K562 (cell line): ENCODE measurements around the gene TRIO. TPM values are rescaled to one million over a fixed set of nuclear protein-coding genes. Genes with fewer than 3 reads are reported as not detected.

ENCODE experiments used
- ATAC-seq: fragments of 200-7000 bp; cut with Tn5 transposase; 3 replicates; pipeline ENCODE4 v1.9.1; 2020; ENCODE audit warnings: moderate library complexity
- BruUV-seq: library from RNA; stranded (reverse); fragments of 400-500 nt; replicated peaks from 2 replicates; lab custom pipeline; 2021; lab: Mats Ljungman, UMichigan
- CTCF ChIA-PET: fragments of 300-600 bp; formaldehyde crosslinking; extraction: SDS; loops from one replicate; lab custom pipeline; 2021; ENCODE audit warnings: low intra/inter-chr PET ratio; lab: Yijun Ruan, JAX
- POLR2A ChIA-PET: fragments of 300-600, 350-650 bp; sonication (Branson Sonifier 250); formaldehyde crosslinking; extraction: SDS; loops from one replicate; lab custom pipeline; 2021; ENCODE audit warnings: antibody characterized with exemption, inconsistent platforms; lab: Yijun Ruan, JAX
- DNase-seq, 4 experiments: peaks; one replicate each; pipeline versions ENCODE4 v3.0.0 to v3.0.0-alpha.2; 2011 to 2018; ENCODE audit warnings: low spot score in 3 of 4, mixed read lengths in 3 of 4; ENCODE audit errors: extremely low read depth in 1 of 4
- FAIRE-seq: peaks from 2 replicates; lab custom pipeline; 2011; peaks lifted over from hg19 to GRCh38; lab: Jason Lieb, UNC
- H2AFZ ChIP-seq: 2 replicates; pipeline ENCODE4 v1.6.0; 2011; ENCODE audit warnings: low read depth, low read length, control low read depth, inconsistent platforms
- H3K27ac ChIP-seq: fragments of 200-600 bp; 3 replicates; pipeline ENCODE4 v1.8.0; 2011; ENCODE audit warnings: low read depth, mild to moderate bottlenecking, control low read depth, inconsistent platforms, low read length, moderate library complexity, mixed read lengths; ENCODE audit errors: extremely low read depth
- H3K27me3 ChIP-seq, 2 experiments: fragments of 300-600 bp in 1 of 2; 2 replicates in 1 of 2; 3 replicates in 1 of 2; pipeline versions ENCODE4 v1.6.0 to v1.8.0; 2011; ENCODE audit warnings: inconsistent platforms in 2 of 2, low read length in 2 of 2, mild to moderate bottlenecking in 1 of 2, mixed read lengths in 1 of 2, moderate library complexity in 1 of 2; ENCODE audit not compliant: control insufficient read depth in 2 of 2, insufficient read depth in 2 of 2
- H3K36me3 ChIP-seq: fragments of 300-600 bp; 3 replicates; pipeline ENCODE4 v1.8.0; 2011; ENCODE audit warnings: mild to moderate bottlenecking, low read length, inconsistent platforms; ENCODE audit not compliant: control insufficient read depth, insufficient read depth
- H3K4me1 ChIP-seq, 2 experiments: fragments of 200-600 bp in 1 of 2; replicated peaks in 1 of 2; 2 replicates in 1 of 2; 3 replicates in 1 of 2; pipeline versions ENCODE4 v1.5.1 to v1.8.0; 2011; ENCODE audit warnings: inconsistent platforms in 2 of 2, low read length in 2 of 2, mild to moderate bottlenecking in 1 of 2, mixed read lengths in 1 of 2, moderate library complexity in 1 of 2; ENCODE audit not compliant: control insufficient read depth in 2 of 2, insufficient read depth in 2 of 2
- H3K4me2 ChIP-seq: 2 replicates; pipeline ENCODE4 v1.6.1; 2011; ENCODE audit warnings: low read length, control low read depth, inconsistent platforms, mixed read lengths; ENCODE audit not compliant: insufficient read depth
- H3K4me3 ChIP-seq: fragments of 200-600 bp; sonication (generic), shearing (Covaris generic); 2 replicates; pipeline ENCODE4 v1.5.1; 2016; ENCODE audit warnings: control low read depth, inconsistent platforms
- H3K79me2 ChIP-seq: fragments of 200-600 bp; 3 replicates; pipeline ENCODE4 v1.8.0; 2011; ENCODE audit warnings: low read length, inconsistent platforms; ENCODE audit not compliant: control insufficient read depth, insufficient read depth
- H3K9ac ChIP-seq, 2 experiments: 2 replicates each; pipeline versions ENCODE4 v1.6.0 to v1.6.1; 2011; ENCODE audit warnings: low read depth in 2 of 2, low read length in 2 of 2, control low read depth in 1 of 2, inconsistent platforms in 1 of 2, mild to moderate bottlenecking in 1 of 2, mixed read lengths in 1 of 2; ENCODE audit not compliant: insufficient read depth in 1 of 2
- H3K9me1 ChIP-seq: one replicate; pipeline ENCODE4 v1.6.0; 2011; ENCODE audit warnings: inconsistent platforms, mild to moderate bottlenecking, low read length, moderate library complexity; ENCODE audit not compliant: control insufficient read depth, insufficient read depth
- H3K9me3 ChIP-seq: replicated peaks from 2 replicates; pipeline ENCODE4 v1.5.1; 2011; ENCODE audit warnings: low read depth, low read length, inconsistent platforms; ENCODE audit not compliant: control insufficient read depth, insufficient read depth
- H4K20me1 ChIP-seq: replicated peaks from 2 replicates; pipeline ENCODE4 v1.6.1; 2011; ENCODE audit warnings: low read length, inconsistent platforms, mixed read lengths; ENCODE audit not compliant: control insufficient read depth, insufficient read depth
- ARID2 ChIP-seq: fragments of 450-650 bp; IDR thresholded peaks from 2 replicates; pipeline ENCODE4 v1.6.1; 2017; ENCODE audit warnings: antibody characterized with exemption, mild to moderate bottlenecking
- ATF3 ChIP-seq, 2 experiments: fragments of 450-650 bp in 1 of 2; sonication (generic) in 1 of 2; formaldehyde crosslinking in 1 of 2; IDR thresholded peaks in 1 of 2; conservative IDR thresholded peaks in 1 of 2; 2 replicates each; pipeline versions ENCODE4 v1.6.1 to v1.8.1; 2016 to 2023; ENCODE audit warnings: mild to moderate bottlenecking in 2 of 2, moderate library complexity in 2 of 2, inconsistent platforms in 1 of 2, missing genetic modification reagents in 1 of 2
- DACH1 ChIP-seq: fragments of 450-650 bp; IDR thresholded peaks from 2 replicates; pipeline ENCODE4 v1.6.1; 2018; ENCODE audit not compliant: partially characterized antibody
- DIDO1 ChIP-seq: fragments of 450-650 bp; IDR thresholded peaks from 2 replicates; pipeline ENCODE4 v1.6.1; 2016; ENCODE audit warnings: low read depth, missing biosample characterization, missing genetic modification characterization
- EWSR1 ChIP-seq: fragments of 450-650 bp; IDR thresholded peaks from 2 replicates; pipeline ENCODE4 v1.6.1; 2018; ENCODE audit warnings: borderline replicate concordance, mild to moderate bottlenecking, low read depth, moderate library complexity; ENCODE audit not compliant: partially characterized antibody
- GTF2E2 ChIP-seq: fragments of 200-800 bp; sonication (Bioruptor generic); IDR thresholded peaks from 2 replicates; pipeline ENCODE4 v1.6.1; 2016; ENCODE audit warnings: missing genetic modification characterization, missing compliant biosample characterization
- MLLT1 ChIP-seq, 2 experiments: fragments of 450-650 bp; IDR thresholded peaks; 2 replicates each; pipeline ENCODE4 v1.6.1; 2016
- MYBL2 ChIP-seq, 2 experiments: fragments of 450-650 bp in 1 of 2; sonication (generic) in 1 of 2; formaldehyde crosslinking in 1 of 2; IDR thresholded peaks; 2 replicates each; pipeline versions ENCODE4 v1.6.1 to v1.8.1; 2017 to 2022; ENCODE audit warnings: borderline replicate concordance in 1 of 2, inconsistent platforms in 1 of 2, low read depth in 1 of 2, mild to moderate bottlenecking in 1 of 2, missing genetic modification reagents in 1 of 2, moderate library complexity in 1 of 2
- NCOA4 ChIP-seq: fragments of 450-650 bp; IDR thresholded peaks from 2 replicates; pipeline ENCODE4 v1.6.1; 2018; ENCODE audit warnings: mild to moderate bottlenecking; ENCODE audit not compliant: partially characterized antibody
- NFIC ChIP-seq: fragments of 450-650 bp; IDR thresholded peaks from 2 replicates; pipeline ENCODE4 v1.6.1; 2017; ENCODE audit warnings: mild to moderate bottlenecking, inconsistent platforms
- NR2C1 ChIP-seq, 2 experiments: fragments of 450-650 bp; IDR thresholded peaks; 2 replicates each; pipeline ENCODE4 v1.6.1; 2017; ENCODE audit warnings: mild to moderate bottlenecking in 2 of 2, antibody characterized with exemption in 1 of 2, inconsistent platforms in 1 of 2, missing compliant biosample characterization in 1 of 2, missing genetic modification characterization in 1 of 2
- PURB ChIP-seq: sonication (generic); formaldehyde crosslinking; IDR thresholded peaks from 2 replicates; pipeline ENCODE4 v1.9.0; 2021; ENCODE audit warnings: low read depth, mild to moderate bottlenecking, missing genetic modification reagents
- VEZF1 ChIP-seq: fragments of 200-800 bp; sonication (Bioruptor generic); IDR thresholded peaks from 2 replicates; pipeline ENCODE4 v1.6.1; 2017; ENCODE audit warnings: missing genetic modification characterization, missing compliant biosample characterization
- ZNF133 ChIP-seq: fragments of 250-450 bp; sonication (Bioruptor Pico); IDR thresholded peaks from 2 replicates; pipeline ENCODE4 v1.4.0; 2020; ENCODE audit warnings: mild to moderate bottlenecking
- ZNF212 ChIP-seq: fragments of 450-650 bp; formaldehyde crosslinking; IDR thresholded peaks from 2 replicates; pipeline ENCODE4 v1.4.0; 2020; ENCODE audit warnings: mild to moderate bottlenecking
- ZNF316 ChIP-seq: fragments of 450-650 bp; IDR thresholded peaks from 2 replicates; pipeline ENCODE4 v1.6.1; 2016
- ZNF589 ChIP-seq: fragments of 200-800 bp; sonication (Bioruptor generic); IDR thresholded peaks from 2 replicates; pipeline ENCODE4 v1.6.1; 2016; ENCODE audit warnings: low read depth, missing genetic modification characterization, missing compliant biosample characterization
- ZNF699 ChIP-seq: fragments of 250-450 bp; sonication (Bioruptor Pico); IDR thresholded peaks from 2 replicates; pipeline ENCODE4 v1.8.0; 2021; ENCODE audit warnings: mild to moderate bottlenecking, moderate library complexity; ENCODE audit not compliant: insufficient replicate concordance
- WGBS: fragments of 100-300 bp; shearing (Covaris generic); methylation state at CpG from one replicate; pipeline ENCODE4 v1.1.6; 2016; ENCODE audit warnings: low coverage, mixed read lengths; ENCODE audit not compliant: insufficient coverage; ENCODE audit errors: missing lambda C conversion rate; 5-methylcytosine and 5-hydroxymethylcytosine counted together
- in situ Hi-C: fragments of 300-500 bp; cut with MboI; formaldehyde crosslinking; loops from 4 replicates; pipeline ENCODE4 v1.15.0; 2018; ENCODE audit warnings: inconsistent platforms, mixed read lengths
- intact Hi-C: fragments of 100-400 bp; cut with micrococcal nuclease; formaldehyde crosslinking; loops from 2 replicates; pipeline ENCODE4 v1.14.2; 2022
- polyA plus RNA-seq, 8 experiments: library from polyadenylated mRNA; depleted of rRNA in 4 of 8; stranded (reverse) in 5 of 8; unstranded in 3 of 8; fragments of >200 nt; fragmentation: Nextera tagmentation in 2 of 8; fragmentation: Illumina TruSeq in 1 of 8; extraction: Ambion mirVana in 2 of 8; extraction: Trizol in 1 of 8; gene quantifications; 2 replicates each; pipeline versions ENCODE4 v1.2.1 to v1.2.3, GENCODE V29; 2011 to 2014; ENCODE audit warnings: inconsistent platforms in 1 of 8, missing spikeins in 1 of 8
- total RNA-seq, 7 experiments: library from RNA; depleted of rRNA in 6 of 7; stranded (reverse); fragments of >200 nt in 6 of 7; fragmentation: Illumina TruSeq in 2 of 7; extraction: Trizol in 2 of 7; gene quantifications; 2 replicates each; pipeline versions ENCODE4 v1.2.1 to v1.2.3, GENCODE V29; 2011 to 2021; ENCODE audit warnings: low replicate concordance in 1 of 7

Gene TRIO
- total and polyA plus RNA-seq, 9 of the 15 experiments (the other 6 are each of a cell fraction or from before 2014, with no cell fraction given), result 0.24 to 5.0 (median 1.1) TPM

GRCh38 chr5:14408969-14409586, 265.9 kb downstream of the TRIO start (continued):
- TF ChIP-seq VEZF1 (CRISPR knock-in tag) (no peak), MLLT1 (IDR thresholded peaks at IDR 0.05) (no peak)

DNA sequence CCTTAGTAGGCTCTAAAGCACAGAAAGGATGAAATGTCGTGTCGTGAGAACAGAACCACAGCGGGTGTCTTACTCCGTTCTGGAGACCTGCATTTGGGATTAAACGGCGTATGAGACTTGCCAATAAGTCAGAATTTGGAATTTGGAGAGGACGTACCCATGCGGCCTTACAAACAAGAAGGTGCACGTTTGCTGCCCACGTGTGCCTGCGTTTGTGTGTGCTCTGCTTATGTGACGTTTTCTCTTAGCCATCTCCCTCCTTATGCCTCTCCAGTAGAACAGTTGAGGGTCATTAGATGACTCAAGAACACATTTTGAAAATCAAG, 266.9 kb downstream of the TRIO start:
- H2AFZ ChIP-seq, result no peak overlapping the region
- no peak for TF ChIP-seq ZNF699 (CRISPR knock-in tag)
- no peak for TF ChIP-seq ZNF212 (CRISPR knock-in tag)
- TF ChIP-seq MYBL2 (IDR thresholded peaks at IDR 0.05; ENCODE audit: low read depth), result no peak
- no peak for TF ChIP-seq MYBL2 (CRISPR knock-in tag; IDR thresholded peaks at IDR 0.05; ENCODE audit: borderline replicate concordance)
- TF ChIP-seq ARID2, result no peak
- no peak for TF ChIP-seq PURB (CRISPR knock-in tag)
- TF ChIP-seq ZNF316, result no peak
- TF ChIP-seq EWSR1, result no peak
- TF ChIP-seq ZNF589 (CRISPR knock-in tag), result no peak
- no peak for TF ChIP-seq ZNF133 (CRISPR knock-in tag)
- TF ChIP-seq NCOA4, result no peak
- no peak for TF ChIP-seq GTF2E2 (tag)
- TF ChIP-seq DACH1, result no peak
- no peak for TF ChIP-seq ATF3 (IDR thresholded peaks at IDR 0.05)
- TF ChIP-seq ATF3 (CRISPR knock-in tag; conservative IDR thresholded peaks at IDR 0.05), result no peak
- TF ChIP-seq DIDO1 (tag), result no peak
- no peak for TF ChIP-seq NR2C1 (IDR thresholded peaks at IDR 0.05)
- TF ChIP-seq NR2C1 (tag; IDR thresholded peaks at IDR 0.05), result no peak
- TF ChIP-seq NFIC, result no peak
- intact Hi-C loops (no loop called here), in situ Hi-C loops (no loop called here)
- no peaks in the 10 kb centered on the region for H4K20me1 ChIP-seq
- H3K27ac ChIP-seq, result no peak overlapping the region
- no peaks in the 10 kb centered on the region for H3K4me1 ChIP-seq
- H3K9ac ChIP-seq, result no peak overlapping the region
- 6% methylated on average over 12 of the region's 12 CpGs for WGBS
- H3K79me2 ChIP-seq, result no peaks in the 10 kb centered on the region
- ATAC-seq (no peak), DNase-seq (no peak), FAIRE-seq (no peak)
- POLR2A ChIA-PET, result no interaction called here
- H3K27me3 ChIP-seq, result peaks cover 13 to 49% of the 10 kb centered on the region in 2 experiments; a peak in 4 of 5 replicates
- H3K4me2 ChIP-seq, result no peak overlapping the region
- no peaks in the 10 kb centered on the region for H3K36me3 ChIP-seq
- no peaks in the 10 kb centered on the region for H3K9me3 ChIP-seq
- no TSS peak for BruUV-seq
- H3K9me1 ChIP-seq, result no peaks in the 10 kb centered on the region
- no peak overlapping the region for H3K4me3 ChIP-seq
- CTCF ChIA-PET, result no interaction called here
